Right ventricle myocardium superior (tissue), 1 donor: ENCODE results near the gene NEUROD2. TPM values are rescaled to one million over a fixed set of nuclear protein-coding genes. Genes with fewer than 3 reads are reported as not detected.

Experiments
- ATAC-seq: fragments of 200-7000 bp; cut with Tn5 transposase; one replicate; pipeline ENCODE4 v1.9.1; 2020; ENCODE audit warnings: mild to moderate bottlenecking; ENCODE audit not compliant: poor library complexity
- DNase-seq: peaks from one replicate; pipeline ENCODE4 v3.0.0-alpha.2; 2020
- intact Hi-C: fragments of 100-400 bp; cut with DNase I; formaldehyde crosslinking; loops from one replicate; pipeline ENCODE4 v1.11.2; 2022
- total RNA-seq: library from RNA; stranded (reverse); fragmentation: NEBNext Ultra II Directional; extraction: Animal tissue kit (Norgen Biotek cat#: 25700); gene quantifications from one replicate; pipeline ENCODE4 v1.2.1, GENCODE V29; 2021
- donor health status: DM: no; HTN: yes; CAD: no; lungs with severe emphysema.

Gene NEUROD2
- total RNA-seq, 1 donor from 2014 or later, result not detected

GRCh38 chr17:39566094-39566850 lies 41.4 kb downstream of the NEUROD2 start:
- DNase-seq (no peak), ATAC-seq (no peak)
- intact Hi-C loops, result no loop called here

DNA sequence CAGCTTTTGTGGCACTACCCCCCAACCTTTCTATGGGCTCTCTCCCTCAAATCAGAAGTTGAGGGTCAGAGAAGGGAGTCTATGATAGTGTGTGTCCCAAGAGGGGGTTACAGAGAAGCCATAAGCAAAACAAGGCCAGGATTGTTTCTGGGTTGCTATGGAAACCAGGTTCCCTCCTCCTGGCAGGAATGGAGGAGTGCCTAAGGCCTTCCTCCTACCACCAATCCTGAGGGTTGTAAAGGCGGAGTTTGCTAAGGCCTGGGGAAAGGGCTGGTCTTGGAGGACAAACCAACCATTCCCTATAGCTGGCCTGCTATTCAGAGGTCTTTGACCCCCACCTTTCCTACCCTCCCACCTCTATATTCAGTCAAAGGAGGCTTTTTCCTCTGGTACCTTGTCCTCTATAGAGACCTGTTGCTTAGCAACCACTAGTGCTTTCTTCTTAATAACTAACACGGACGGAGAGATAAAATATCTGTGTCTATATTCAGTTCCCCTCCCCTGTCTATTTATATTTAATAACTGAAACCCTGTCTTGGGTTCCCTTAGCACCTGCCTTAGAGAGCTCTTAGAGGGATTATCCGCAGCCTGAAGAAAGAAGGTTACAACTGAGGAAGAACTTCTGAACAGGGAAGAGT lies 43.4 kb downstream of the NEUROD2 start:
- intact Hi-C loops, result no loop called here
- no peak for ATAC-seq

DNA sequence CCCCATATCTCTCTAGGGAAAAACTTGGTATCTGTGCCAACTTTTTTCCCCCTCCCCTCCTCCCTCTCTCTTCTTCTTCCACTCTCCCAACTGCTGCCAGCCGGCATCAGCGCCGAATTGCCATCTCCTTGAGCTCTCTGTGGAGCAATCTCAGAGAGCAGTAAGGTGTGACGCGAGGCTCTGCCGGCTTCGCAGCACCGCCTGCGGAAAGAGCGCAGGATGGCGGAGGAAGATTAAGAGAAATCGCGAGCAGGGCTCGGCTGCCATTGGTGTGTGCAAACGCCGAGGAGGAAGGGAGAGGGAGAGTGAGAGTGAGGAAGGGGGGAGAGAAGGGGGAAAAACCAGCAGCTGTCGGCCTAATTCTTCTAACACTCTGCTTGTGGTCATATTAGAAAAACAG lies 44.2 kb downstream of the NEUROD2 start:
- ATAC-seq, result no peak
- DNase-seq, result no peak
- intact Hi-C loops, result no loop called here

More for the DNA sequence above, 43.4 kb downstream of the NEUROD2 start:
- DNase-seq, result no peak

DNA sequence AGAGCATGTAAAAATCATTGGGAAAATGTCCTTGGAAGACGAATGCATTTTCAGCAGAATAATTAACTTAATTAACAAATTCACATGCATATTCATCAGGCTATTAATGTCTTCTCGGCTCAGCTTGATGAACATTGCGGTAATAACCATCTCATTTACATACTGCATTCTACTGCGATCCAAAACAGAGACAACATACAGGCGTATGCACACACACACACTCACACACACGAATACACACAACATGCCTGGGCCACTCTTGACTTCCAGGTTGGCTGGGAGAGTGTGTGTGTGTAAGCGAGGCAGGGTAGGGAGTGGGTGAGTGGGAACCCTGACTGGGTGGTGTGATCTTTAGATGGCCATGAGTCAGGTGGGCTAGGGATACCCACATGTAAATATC lies 44.7 kb downstream of the NEUROD2 start:
- intact Hi-C loops, result no loop called here
- ATAC-seq (no peak), DNase-seq (no peak)

DNA sequence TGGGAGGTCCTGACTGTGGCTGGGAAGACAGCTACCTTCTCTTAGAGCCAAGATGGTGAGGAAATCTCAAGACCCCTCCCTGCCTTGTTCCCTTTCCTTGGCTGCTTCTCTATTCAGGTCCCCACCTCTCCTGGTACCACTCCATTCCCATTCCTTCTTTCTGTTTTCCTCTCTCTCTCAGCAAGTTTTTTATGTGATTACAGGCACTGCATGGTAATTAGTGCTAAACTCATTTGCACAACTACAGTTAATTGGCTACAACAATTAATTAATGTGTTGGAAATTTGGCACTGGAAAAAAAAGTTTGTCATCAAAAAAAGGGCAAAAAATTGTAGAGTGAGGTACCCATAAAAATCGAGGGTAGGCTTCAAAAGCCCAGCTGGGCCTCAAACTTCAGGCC lies 45.3 kb downstream of the NEUROD2 start:
- no peak for ATAC-seq
- DNase-seq, result no peak
- intact Hi-C loops, result no loop called here

- intact Hi-C loops, result no loop called here
- DNase-seq (no peak), ATAC-seq (no peak)
Measured at GRCh38 chr17:39556423-39556822, 51.3 kb downstream of the NEUROD2 start.

GRCh38 chr17:39555368-39555767 lies 52.4 kb downstream of the NEUROD2 start:
- DNase-seq, result no peak
- ATAC-seq, result no peak
- intact Hi-C loops, result no loop called here

Other genes starting within 250 kb of the NEUROD2 start
- 12.1 TPM for gene FBXL20, start 206.3 kb downstream of the NEUROD2 start, total RNA-seq
- 21.2 TPM for gene MED1, start 156.7 kb downstream of the NEUROD2 start, total RNA-seq
- 16.7 TPM for gene CDK12, start 146.4 kb downstream of the NEUROD2 start, total RNA-seq
- 0.35 TPM for gene PPP1R1B, start 19.0 kb upstream of the NEUROD2 start, total RNA-seq
- gene STARD3, start 29.2 kb upstream of the NEUROD2 start, total RNA-seq, result 13.9 TPM
- gene TCAP, start 57.4 kb upstream of the NEUROD2 start, total RNA-seq, result 5,900 TPM
- 7.1 TPM for gene PNMT, start 60.5 kb upstream of the NEUROD2 start, total RNA-seq
- 10.0 TPM for gene PGAP3, start 80.1 kb upstream of the NEUROD2 start, total RNA-seq
- gene ERBB2, start 92.1 kb upstream of the NEUROD2 start, total RNA-seq, result 64.2 TPM
- gene MIEN1, start 122.6 kb upstream of the NEUROD2 start, total RNA-seq, result 50.4 TPM
- gene GRB7, start 130.0 kb upstream of the NEUROD2 start, total RNA-seq, result 2.2 TPM